GM19043 (cell line): ENCODE results near the gene MRGPRX2.
A peak's percentile ranks its signal among the peaks of the same experiment; 100 is the strongest.

Experiments
- ATAC-seq: cut with Tn5 transposase; IDR thresholded peaks from one replicate; pipeline ENCODE4 v1.9.1; 2021; ENCODE audit warnings: low read depth; ENCODE audit not compliant: unreplicated experiment

MRGPRX2 gene

DNA sequence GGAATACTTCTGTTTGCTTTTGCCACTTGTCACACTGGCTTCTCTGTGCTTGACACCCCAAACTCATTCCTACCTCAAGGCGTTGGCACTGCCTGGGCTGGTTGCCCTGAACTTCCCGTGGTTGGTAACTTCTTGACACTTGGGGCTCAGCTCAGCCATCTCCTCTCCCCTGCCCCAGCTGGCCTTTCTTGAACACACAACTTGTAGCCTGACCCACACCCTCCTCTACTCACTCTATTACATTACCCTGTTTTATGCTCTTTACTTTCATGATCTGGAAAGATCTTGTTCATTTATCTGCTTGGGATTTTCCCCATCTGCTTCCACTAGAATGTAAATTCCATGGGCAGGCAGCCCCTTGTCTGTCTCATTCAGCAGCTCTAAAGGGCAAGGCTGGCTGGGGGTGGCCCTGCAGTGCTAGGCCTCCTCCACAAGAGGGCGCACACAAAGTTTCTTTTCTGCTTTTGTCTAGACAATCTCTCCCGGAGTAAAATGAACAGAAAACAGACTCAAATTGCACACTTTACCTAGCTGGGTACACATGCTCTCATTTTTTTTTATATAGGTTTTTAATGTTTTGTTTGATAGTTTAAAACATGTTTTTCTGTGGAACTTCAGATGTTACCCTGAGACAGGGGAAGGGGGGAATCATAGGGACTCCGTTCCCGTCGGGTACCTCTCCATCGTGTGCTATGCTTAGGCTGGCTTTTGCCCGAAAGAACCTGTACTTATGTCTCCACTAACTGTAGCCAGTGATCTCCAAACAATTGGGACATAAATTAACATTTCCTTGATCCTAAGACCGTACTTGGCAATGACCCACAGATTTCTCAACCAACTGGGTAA, 16.4 kb upstream of the MRGPRX2 start:
- ATAC-seq, result peak; percentile 62

- no peak for ATAC-seq
Observed at GRCh38 chr11:19075636-19076035, 15.1 kb upstream of the MRGPRX2 start.

DNA sequence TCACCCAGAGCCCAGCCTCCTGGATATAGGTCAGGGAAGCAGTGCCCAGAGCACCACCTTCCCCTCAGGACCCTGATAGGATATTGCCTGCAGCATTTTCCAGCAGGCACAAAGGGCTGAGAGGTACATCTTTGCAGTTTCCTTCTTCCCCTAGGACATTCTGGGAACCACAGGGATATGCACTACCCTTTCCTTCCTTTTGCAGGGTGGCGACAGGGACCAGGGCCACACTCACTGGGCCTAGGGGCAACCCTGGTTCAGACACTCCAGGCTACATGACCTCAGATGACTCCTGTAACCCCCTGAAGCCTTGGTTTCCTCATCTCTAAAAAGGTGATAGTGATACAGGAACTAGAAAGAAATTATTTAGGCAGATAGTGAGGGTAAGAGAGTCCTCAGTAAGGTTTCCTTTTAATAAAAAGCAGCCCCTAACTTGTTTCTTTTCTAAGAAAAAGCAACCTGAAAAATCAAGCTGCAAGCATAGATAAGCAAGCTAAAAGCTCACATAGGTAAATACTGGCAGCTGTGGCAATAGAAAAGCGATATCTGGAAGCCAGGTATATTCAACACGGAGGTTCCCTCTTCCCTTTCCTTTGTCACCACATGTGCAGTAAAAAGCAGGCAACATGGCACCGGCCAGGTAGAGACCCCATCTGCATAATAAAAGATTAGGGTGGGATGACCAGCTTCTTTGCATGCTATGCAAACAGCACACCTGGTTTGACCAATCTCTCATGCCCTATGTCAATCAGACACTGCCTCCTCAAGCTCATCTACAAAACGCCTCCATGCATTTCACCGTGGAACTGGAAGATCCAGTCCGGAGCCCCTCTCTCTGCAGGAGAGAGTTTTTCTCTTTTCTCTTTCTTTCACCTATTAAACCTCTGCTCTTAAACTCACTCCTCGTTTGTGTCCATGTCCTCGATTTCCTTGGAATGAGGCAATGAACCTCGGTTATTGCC, 13.2 kb upstream of the MRGPRX2 start:
- ATAC-seq, result no peak

- ATAC-seq, result no peak
Observed at GRCh38 chr11:19072464-19072863, 11.9 kb upstream of the MRGPRX2 start.

GRCh38 chr11:19071255-19071654, 10.7 kb upstream of the MRGPRX2 start:
- peak; percentile 98 for ATAC-seq

- ATAC-seq, result no peak
Observed at GRCh38 chr11:19059833-19060232, 684 bp downstream of the MRGPRX2 start.

DNA sequence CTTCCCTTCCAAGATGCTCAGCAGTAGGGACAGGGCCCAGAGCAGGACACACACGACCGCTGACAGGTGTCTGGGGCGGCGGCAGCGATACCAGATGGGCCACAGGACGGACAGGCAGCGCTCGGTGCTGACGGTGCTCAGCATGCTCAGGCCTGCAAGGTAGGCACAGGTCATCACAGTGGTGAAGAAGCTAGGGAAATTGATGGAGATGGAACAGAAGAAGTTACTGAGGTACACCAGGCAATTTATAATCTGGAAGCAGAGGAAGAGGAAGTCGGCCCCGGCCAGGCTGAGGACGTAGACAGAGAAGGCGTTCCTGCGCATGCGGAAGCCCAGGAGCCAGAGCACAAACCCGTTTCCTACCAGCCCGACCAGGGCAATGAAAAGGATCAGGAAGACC, 4.6 kb downstream of the MRGPRX2 start:
- no peak for ATAC-seq

- no peak for ATAC-seq
Observed at GRCh38 chr11:19055016-19055415, 5.5 kb downstream of the MRGPRX2 start.

DNA sequence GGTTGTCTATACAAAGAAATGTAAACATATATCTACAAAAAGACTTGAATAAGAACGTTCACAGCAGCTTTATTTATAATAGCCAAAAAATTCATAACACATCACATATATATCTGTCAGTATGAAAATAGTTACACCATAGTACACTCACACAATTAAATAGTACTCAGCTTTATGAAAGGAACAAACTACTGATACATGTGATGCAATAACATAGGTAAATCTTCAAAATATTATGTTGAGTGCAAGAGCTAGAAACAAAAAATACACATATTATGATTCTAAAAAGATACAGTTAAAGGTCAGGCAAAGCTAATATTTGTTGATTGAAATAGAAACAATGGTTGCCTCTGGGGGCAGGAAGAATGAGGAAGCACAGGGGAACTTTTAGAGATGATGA, 6.6 kb downstream of the MRGPRX2 start:
- no peak for ATAC-seq

DNA sequence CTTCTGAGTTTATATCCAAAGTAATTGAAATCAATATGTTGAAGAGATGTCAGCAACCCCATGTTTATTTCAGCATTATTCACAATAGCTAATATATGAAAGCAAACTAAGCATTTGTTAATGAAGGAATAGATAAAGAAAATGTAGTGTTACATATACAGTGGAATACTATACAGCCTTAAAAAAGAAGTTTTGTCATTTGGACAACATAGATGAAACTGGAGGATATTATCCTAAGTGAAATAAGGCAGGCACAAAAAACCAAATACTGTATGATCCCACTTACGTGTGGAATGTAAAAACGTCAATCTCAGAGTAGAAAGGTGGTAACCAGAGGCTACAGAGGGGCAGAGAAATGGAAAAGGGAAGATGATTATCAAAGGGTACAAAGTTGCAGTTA, 10.2 kb downstream of the MRGPRX2 start:
- no peak for ATAC-seq

DNA sequence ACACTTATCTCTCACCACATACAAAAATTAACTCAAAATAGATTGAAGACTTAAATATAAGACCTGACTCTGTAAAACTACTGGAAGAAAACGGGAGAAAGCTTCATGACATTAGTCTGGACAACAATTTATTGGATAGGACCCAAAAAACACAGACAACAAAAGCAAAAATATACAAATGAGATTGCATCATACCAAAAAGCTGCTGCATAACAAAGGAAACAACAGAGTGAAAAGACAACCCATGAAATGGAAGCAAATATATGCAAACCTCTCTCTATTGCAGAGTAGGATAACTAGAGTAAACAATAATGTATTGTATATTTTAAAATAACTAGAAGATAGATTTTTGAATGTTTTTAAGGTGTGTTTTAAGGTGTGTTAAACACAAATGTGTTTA, 11.2 kb downstream of the MRGPRX2 start:
- ATAC-seq, result no peak

DNA sequence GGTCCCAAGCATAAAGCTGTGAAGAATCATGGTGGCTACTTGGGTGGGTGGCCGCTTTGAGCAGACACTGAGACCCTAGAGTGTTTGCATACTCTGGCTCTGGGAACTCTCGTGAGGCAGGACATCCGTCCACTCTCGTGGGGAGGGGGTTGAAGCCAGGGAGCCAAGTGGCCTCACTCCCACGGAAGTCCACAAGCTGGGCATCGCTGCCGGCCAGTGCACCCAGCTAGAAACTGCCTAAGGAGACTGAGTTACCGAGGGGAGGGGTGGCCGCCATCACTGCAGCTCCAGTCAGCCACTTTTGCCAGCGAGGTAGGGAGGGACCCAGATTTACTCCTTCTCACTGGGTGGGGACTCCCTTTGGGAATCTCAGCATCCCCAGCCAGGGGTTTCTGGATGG, 20.5 kb downstream of the MRGPRX2 start:
- ATAC-seq, result no peak

DNA sequence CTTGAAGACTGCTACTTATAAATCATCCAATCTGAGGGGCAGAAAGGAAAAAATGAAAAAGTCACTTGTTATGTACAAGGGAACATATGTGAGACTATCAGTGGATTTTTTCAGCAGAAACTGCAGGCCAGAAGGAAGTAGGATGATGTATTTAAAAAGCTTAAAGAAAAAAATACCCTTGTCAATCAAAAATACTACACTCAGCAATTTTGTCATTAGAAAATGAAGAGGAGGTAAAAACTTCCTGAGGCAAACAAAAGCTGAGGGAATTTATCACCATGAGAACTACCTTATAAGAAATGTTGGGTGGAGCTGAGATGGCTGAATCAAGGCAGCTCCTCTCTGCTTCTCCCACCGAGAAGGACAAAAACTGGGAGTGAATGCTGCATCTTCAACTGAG, 21.1 kb downstream of the MRGPRX2 start:
- ATAC-seq, result no peak

- no peak for ATAC-seq
Observed at GRCh38 chr11:19032990-19033389, 27.5 kb downstream of the MRGPRX2 start.

- no peak for ATAC-seq
Observed at GRCh38 chr11:19027829-19028595, 32.5 kb downstream of the MRGPRX2 start.

DNA sequence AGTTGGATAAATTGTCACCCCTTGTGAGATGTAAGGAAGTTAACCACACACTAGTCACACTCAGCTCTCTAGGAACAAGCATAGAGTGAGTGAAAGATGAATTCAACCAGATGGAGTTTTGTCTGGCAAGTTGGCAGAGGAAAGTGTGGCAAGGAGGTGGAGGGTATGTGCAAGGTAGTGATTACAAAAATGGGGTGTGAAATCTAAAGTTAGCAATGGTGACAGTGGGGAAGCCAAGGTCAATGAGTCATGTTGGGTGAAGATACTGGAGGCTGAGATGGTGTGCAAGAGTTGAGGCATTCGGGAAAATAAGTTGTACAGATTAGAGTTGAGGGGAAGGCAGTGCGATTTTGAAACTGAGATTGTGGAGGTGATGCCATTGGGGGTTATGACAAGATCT, 33.7 kb downstream of the MRGPRX2 start:
- no peak for ATAC-seq

DNA sequence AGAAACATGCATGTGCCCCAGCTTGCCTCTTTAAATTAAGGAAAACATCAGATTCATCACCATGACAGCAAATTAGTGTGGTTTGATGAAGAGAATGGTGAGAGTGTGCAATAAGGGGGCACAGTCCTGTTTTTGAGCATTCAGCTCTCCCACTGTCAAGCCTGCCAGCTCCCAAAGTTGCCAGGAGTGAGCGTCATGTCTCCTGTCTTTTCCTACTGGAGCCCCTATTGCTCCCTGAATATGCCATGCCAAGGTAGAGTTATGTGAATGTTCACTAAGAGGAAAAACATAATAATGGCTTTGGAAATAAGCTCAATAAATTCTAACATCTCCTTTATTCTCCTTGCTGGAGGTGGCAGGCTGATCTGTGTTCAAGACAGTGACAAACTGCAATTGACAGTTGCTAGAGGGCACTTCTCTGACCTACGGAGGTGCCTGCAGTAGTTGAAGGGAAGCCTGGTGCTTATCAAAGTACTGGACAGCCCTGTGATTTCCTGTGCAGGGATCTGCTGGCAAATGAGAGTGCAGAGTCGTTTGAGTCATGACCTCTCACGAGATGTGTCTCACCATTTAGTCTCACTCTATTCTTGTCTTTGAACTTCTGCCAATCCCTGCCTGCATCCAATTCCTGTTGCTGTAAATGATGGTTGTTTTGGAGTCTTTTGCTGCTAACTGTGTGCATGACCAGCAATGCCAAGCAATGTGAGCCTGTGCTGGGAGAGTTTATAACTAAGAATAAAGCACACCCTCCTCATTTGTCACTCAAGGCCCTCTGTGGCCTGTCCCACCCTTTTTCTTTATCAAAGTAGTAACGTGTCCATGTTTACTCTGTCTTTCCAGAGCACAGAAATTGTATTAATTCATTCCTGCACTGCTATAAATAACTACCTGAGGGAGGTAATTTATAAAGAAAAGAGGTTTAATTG, 34.8 kb downstream of the MRGPRX2 start:
- no peak for ATAC-seq

DNA sequence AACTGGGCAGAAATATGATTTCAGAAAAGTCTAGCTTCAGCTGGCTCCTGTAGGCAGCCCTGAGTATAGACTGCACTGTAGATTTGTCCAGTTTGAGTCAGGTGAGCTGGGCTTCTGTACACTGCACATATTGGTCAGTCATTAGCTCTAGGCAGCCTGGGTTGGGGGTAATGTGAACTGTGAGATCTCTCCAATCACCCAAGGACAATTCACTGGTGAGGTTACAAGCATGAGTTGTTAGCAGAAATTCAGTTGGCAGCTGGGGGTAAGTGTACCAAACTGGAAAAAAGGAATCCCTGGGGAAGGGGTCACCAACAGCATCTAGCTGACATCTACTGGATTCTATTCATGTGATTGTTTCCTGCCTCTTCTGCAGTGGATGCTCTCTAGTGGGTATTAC, 39.7 kb downstream of the MRGPRX2 start:
- ATAC-seq, result no peak

DNA sequence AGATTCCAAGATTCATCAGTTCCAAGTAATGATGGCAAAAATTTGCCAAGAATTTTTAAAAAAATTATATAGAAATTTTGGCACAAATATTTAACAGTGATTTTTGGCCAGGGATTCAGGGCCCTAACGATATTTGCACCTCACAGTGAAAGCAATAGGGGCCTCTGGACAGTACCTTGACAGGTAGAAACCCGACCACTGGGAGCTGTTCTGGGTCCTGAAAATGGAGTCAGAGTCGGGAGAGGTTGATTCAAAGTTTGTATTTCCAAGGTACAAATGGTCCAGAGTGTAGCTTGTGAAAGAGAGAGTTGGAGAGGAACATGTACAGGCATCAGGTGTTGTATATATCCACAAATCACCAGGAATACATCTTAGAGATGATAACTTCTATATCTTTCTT, 41.6 kb downstream of the MRGPRX2 start:
- ATAC-seq, result no peak
